Stimulated activated CD4-positive, alpha-beta T cell treated with anti-CD3 and anti-CD28 coated beads, TNF-alpha, amount 100 ng/mL, for 24 hours (primary cell): ENCODE measurements around the gene GAP43.

Experiments used
- DNase-seq, 3 experiments: peaks; one replicate each; pipeline ENCODE4 v3.0.0-alpha.2; 2020; ENCODE audit warnings: low read depth in 3 of 3

The GAP43 gene, protein sequence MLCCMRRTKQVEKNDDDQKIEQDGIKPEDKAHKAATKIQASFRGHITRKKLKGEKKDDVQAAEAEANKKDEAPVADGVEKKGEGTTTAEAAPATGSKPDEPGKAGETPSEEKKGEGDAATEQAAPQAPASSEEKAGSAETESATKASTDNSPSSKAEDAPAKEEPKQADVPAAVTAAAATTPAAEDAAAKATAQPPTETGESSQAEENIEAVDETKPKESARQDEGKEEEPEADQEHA

DNA sequence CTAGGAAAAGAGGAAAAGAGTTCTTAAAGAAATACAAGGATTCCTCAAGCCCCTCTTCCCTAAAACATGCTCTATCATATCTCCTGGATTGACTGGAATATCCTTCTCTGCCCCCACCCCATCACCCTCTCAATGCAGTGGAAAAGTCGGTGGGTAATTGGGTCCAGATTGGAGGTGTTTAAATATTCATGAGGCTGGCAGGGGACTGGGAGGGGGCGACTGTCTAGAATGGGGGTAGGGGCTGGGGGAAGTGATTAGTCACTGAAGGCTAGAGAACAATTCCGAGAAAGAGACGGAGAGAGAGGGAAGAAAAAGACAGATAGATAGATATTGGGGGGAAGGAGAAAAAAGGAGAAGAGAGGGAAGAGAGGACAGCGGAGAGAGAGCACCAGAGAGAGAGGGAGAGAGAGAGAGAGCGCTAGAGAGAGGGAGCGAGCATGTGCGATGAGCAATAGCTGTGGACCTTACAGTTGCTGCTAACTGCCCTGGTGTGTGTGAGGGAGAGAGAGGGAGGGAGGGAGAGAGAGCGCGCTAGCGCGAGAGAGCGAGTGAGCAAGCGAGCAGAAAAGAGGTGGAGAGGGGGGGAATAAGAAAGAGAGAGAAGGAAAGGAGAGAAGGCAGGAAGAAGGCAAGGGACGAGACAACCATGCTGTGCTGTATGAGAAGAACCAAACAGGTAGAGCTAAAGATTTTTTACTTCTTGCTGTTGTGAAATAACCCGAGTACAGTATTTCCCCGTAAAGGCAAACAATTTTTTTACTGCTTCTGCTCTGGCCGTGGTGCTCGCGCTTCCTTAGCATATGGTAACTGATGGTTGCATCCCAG lies at the start of gene GAP43:
Gene GAP43, plus strand, starts transcription at position 467 of the 825 bp plus-strand sequence. Its CDS starts 180 bp downstream, at position 647.
- DNase-seq: no peak

- DNase-seq: no peak
Measured at GRCh38 chr3:115576325-115576875, 46.9 kb upstream of the GAP43 start.

- DNase-seq: no peak
Measured at GRCh38 chr3:115577000-115577399, 46.3 kb upstream of the GAP43 start.

DNA sequence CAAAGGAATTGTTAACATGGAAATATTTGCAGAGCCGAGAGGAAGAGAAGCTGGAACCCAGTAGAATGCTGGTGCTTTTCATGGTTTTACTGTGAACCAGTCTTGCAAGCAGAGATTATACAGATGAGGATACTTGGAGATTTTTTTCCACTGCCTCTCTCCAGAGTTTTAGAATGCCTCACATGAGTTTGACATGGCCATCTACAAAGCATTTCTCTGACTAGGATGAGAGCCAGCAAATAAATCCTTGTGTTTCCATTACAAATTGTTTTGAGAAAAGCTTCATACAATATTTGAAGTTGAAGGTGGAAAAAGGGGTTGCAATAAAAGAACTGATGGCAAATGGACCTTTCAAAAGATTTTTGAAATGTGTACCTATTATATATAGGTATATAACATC lies 45.0 kb upstream of the GAP43 start:
- DNase-seq: no peak

DNA sequence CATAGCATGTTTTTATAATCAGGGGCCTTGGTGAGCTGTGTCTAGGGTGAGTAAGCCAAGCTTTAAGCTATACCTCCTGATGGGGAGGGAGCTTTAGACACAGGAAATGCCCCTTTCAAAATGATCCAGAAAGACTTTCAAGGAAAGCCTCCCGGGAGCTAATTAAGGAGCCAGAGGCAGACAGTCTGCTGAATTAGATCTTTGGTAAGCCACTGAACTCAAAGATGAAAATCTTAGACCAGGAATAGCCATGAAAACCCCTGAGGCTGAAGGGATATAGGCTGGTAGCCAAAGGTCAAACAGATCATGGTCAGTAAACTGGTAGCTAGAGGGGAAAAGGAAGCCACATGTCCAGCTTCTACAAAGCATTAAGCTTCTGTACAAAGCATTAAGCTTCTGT lies 42.7 kb upstream of the GAP43 start:
- DNase-seq: no peak

DNA sequence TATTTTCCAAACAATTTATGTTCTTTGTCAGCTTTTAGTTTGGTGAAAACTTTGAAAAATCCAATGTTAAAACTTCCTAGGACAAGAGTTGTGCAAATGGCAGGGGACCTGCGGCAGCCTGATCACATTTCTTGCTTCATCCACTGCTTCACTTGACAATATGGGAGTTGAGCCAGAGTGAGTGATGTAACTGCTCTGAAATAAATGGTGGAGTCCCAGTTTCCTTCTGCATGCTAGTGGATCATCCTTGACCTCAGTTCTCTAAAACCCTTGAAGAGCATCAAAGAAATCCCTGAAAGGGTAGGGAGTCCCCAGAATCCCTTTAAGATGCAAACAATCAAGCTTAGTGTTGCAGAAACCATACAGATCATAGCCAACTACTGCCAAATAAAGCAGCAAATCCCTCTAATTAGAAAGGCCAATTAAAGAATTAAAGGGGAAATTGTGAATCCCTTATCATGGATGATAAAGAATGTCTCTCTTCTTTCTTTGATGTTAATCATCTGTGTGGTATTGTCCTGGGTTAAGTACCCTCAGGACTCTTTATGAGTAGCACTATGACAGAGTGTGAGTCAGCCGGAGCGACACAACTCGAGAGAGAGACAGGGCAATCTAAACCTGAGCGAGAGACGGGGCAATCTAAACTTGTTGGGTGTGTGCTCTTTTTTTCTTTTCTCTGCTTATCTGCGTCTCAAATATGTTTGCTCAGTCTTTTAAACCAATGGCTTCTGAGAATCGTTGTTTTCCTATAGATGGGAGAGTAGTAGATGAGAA lies 41.8 kb upstream of the GAP43 start:
- DNase-seq: no peak

- no peak for DNase-seq
Measured at GRCh38 chr3:115588201-115589115, 34.9 kb upstream of the GAP43 start.

- DNase-seq: no peak
Measured at GRCh38 chr3:115590873-115591272, 32.4 kb upstream of the GAP43 start.

DNA sequence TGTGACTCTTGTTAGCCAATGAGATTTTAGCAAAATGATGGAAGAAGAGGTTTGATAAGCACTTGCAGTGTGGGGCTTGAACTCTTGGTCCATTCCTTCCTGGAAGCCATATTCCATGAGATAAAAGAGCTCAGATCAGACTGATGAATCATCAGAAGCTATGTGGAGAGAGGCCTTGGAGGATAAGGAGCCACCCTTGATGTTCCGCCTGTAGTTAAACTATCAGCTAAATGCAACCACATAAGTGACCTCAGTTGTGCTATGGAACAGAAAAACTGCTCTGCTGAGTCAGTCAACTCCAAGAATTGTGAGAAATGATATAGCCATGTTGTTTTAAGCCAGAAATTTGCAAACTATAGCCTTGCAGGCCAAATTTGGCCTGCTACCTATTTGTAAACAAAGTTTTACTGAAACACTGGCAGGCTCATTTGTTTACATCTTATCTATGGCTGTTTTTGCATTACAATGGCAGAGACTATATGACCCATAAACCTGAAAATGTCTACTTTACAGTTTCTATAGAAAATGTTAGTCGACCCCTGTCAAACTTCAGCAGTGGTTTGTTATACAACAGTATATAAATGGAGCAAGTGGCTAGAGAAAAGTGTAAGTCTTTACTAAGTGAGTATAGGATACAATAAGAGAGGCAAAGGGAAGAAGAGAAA lies 27.6 kb upstream of the GAP43 start:
- no peak for DNase-seq

GRCh38 chr3:115598216-115598615 lies 25.1 kb upstream of the GAP43 start:
- no peak for DNase-seq

GRCh38 chr3:115602194-115602593 lies 21.1 kb upstream of the GAP43 start:
- no peak for DNase-seq

GRCh38 chr3:115611630-115612029 lies 11.7 kb upstream of the GAP43 start:
- no peak for DNase-seq

DNA sequence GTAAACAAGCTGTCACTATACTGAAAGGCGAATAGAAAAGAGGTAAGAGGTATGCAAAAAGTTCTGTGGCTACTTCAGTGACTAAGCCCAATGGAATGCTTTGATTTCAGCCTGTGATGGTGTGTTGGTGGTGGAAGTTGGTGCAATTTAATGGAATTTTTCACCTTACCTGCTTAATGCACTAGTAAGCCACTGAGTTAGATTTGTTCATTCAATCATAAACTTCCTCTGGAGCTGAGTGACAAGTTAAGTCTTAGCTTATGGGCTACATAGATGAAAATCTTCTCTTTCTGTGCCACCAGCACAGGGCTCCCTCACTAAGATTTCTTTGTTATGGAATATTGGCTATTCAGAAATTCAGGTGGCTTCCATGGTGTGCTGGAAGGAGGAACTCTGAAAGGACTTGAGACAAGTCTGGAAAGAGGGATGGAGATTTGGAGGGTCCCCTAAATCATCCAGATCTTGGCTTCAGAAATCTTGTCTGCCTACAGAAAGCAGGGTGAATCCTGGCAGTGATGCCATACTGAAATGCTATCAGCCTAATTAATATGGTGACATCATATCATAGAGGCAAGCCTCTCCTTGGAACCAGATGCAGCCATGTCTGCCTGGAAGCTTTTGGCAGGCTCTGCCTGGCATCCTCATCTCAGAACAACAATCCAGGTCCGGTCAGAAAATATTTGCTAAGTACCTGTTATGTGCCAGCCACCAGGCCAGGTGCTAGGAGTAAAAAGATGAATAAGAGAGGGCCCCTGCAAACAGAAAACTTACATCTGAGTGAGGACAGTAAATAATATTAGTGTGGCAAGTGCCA lies 8.1 kb upstream of the GAP43 start:
- no peak for DNase-seq

DNA sequence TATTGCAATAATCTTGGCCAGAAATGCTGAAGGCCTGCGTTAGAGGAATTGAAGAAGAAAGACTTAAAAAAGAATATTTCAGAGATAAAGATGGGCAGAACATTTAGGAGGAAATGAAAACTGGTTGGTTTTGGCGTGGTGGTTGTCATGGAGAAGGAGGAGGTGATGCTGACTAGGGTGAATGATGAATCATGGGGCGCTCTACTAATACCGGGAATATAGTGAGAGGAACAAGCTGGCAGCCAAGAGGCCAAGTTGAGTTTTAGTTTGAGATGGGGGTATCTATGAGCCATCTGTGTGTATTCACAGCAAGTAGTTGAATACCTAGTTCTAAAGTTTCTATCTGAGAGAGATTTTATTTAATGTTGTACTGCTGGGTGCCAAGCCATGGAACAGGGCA lies 6.8 kb upstream of the GAP43 start:
- no peak for DNase-seq

- DNase-seq: no peak
Measured at GRCh38 chr3:115617591-115617990, 5.7 kb upstream of the GAP43 start.

DNA sequence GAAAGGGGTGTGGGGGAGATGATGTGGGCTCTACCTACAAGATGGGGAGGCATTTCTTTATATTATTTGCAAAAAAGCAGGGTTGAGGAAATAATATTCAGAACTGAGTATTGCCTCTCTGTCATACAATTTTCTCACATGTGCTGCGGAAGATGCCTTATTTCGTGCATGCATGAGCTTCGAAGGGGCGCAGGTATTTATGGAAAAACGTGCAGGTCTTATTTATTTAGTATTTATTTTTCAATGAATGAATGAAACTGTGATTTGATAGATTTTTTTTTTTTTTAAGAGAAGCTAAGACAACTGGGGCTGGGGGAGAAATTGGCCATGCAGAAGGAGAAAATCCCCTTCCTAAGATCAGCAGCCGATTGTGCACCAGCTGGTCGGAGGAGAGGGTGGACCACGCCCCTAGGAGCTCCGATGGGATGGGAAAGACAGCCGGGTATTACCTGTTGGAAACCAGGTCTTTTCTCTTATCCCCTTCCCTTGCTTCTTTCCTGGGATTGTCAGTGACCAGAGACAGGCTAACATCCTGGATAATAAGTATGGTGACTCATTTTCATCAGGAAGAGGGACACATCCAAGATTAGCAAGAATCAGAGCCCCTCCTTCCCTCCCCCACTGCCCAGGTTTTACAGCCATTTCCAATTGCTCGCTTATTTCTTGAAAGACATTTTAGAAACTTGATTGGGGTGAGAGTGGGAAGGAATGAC lies 875 bp downstream of the GAP43 start:
- DNase-seq: no peak

GRCh38 chr3:115624901-115625300 lies 1.6 kb downstream of the GAP43 start:
- DNase-seq: no peak

DNA sequence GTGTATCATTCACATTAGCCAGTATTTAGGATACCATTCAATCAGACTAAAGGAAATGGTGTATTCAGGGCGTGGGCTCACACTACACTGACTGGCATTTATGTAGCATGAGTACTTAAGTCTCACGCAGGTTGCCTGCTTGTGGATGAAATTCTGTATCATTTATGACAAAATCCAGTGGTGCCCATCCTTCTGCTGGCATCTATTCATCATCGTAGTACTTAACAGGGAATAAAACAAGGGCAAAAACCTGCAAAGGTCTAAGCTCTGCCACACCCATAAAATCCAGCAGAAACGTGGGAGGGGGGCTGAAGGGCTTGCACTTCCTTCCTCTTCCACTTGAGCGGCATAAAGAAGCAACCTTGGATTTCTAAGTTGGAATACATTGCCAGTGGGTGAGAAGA lies 2.7 kb downstream of the GAP43 start:
- no peak for DNase-seq

GRCh38 chr3:115626721-115627120 lies 3.4 kb downstream of the GAP43 start:
- no peak for DNase-seq
